PC-3 (cell line): ENCODE data around the gene KCNE1. TPM values are rescaled to one million over a fixed set of nuclear protein-coding genes. Genes with fewer than 3 reads are reported as not detected.
"Not testable (repeated sequence)": the region's sequence is repeated elsewhere in the genome, so short reads cannot be mapped to it uniquely, and the experiment has no call there.

Experiments
- ATAC-seq: fragments of 200-7000 bp; cut with Tn5 transposase; 2 replicates; pipeline ENCODE4 v1.9.1; 2020; ENCODE audit warnings: mild to moderate bottlenecking, moderate library complexity
- BruUV-seq: library from RNA; stranded (reverse); fragments of 400-500 nt; replicated peaks from 2 replicates; lab custom pipeline; 2021; lab: Mats Ljungman, UMichigan
- CTCF ChIA-PET: fragments of 300-600 bp; sonication (Branson Sonifier 250); formaldehyde crosslinking; loops from one replicate; lab custom pipeline; 2022; ENCODE audit warnings: antibody characterized with exemption; lab: Charles Lee
- POLR2A ChIA-PET: fragments of 300-600 bp; sonication (Branson Sonifier 250); formaldehyde crosslinking; loops from one replicate; lab custom pipeline; 2022; ENCODE audit warnings: antibody characterized with exemption; ENCODE audit not compliant: unreplicated experiment; lab: Charles Lee
- DNase-seq: peaks from one replicate; pipeline ENCODE4 v3.0.0-alpha.2; 2015
- H2AFZ ChIP-seq: fragments of 300-600 bp; sonication (generic); 2 replicates; pipeline ENCODE4 v1.6.0; 2016; ENCODE audit warnings: antibody characterized with exemption, low read length
- H3F3A ChIP-seq: fragments of 300-600 bp; sonication (generic); one replicate; pipeline ENCODE4 v1.6.0; 2017; ENCODE audit warnings: antibody characterized with exemption, low read length, control low read depth, mild to moderate bottlenecking; ENCODE audit not compliant: unreplicated experiment
- H3K27ac ChIP-seq: fragments of 300-600 bp; sonication (generic); 2 replicates; pipeline ENCODE4 v1.5.1; 2016; ENCODE audit warnings: mild to moderate bottlenecking, low read length
- H3K27me3 ChIP-seq: fragments of 300-600 bp; sonication (generic); 2 replicates; pipeline ENCODE4 v1.6.1; 2016; ENCODE audit warnings: low read length, mixed read lengths
- H3K36me3 ChIP-seq: fragments of 300-600 bp; sonication (generic); 2 replicates; pipeline ENCODE4 v1.6.1; 2016; ENCODE audit warnings: low read depth, mixed run types, low read length, mixed read lengths
- H3K4me1 ChIP-seq: fragments of 300-600 bp; sonication (generic); 2 replicates; pipeline ENCODE4 v1.5.1; 2016; ENCODE audit warnings: low read length; ENCODE audit not compliant: insufficient read depth
- H3K4me2 ChIP-seq: fragments of 300-600 bp; sonication (generic); 2 replicates; pipeline ENCODE4 v1.6.0; 2016; ENCODE audit warnings: low read length
- H3K4me3 ChIP-seq: fragments of 300-600 bp; sonication (generic); 2 replicates; pipeline ENCODE4 v1.5.1; 2016; ENCODE audit warnings: mild to moderate bottlenecking, low read length, mixed read lengths
- H3K79me2 ChIP-seq: fragments of 300-600 bp; sonication (generic); 2 replicates; pipeline ENCODE4 v1.6.1; 2017; ENCODE audit warnings: low read length, mixed read lengths
- H3K9ac ChIP-seq: fragments of 300-600 bp; sonication (generic); 2 replicates; pipeline ENCODE4 v1.6.0; 2016; ENCODE audit warnings: mild to moderate bottlenecking, low read length
- H3K9me2 ChIP-seq: fragments of 300-600 bp; sonication (generic); replicated peaks from 2 replicates; pipeline ENCODE4 v1.6.1; 2016; ENCODE audit warnings: mixed run types, low read length, mixed read lengths
- H3K9me3 ChIP-seq: fragments of 300-600 bp; sonication (generic); 2 replicates; pipeline ENCODE4 v1.6.1; 2016; ENCODE audit warnings: low read length, mixed read lengths
- H4K20me1 ChIP-seq: fragments of 300-600 bp; sonication (generic); 2 replicates; pipeline ENCODE4 v1.6.1; 2016; ENCODE audit warnings: low read length, mixed read lengths
- intact Hi-C: fragments of 100-400 bp; cut with micrococcal nuclease; formaldehyde crosslinking; loops from 2 replicates; pipeline ENCODE4 v1.9.0; 2023
- total RNA-seq: library from RNA; depleted of rRNA; stranded (reverse); fragments of >200 nt; gene quantifications from 2 replicates; pipeline ENCODE4 v1.2.3, GENCODE V29; 2014

The KCNE1 gene
- total RNA-seq, 1 experiment from 2014 or later, result 0.58 TPM

GRCh38 chr21:34456180-34456579 lies 55.8 kb downstream of the KCNE1 start:
- H3K9ac ChIP-seq, H3K27me3 ChIP-seq, POLR2A ChIA-PET, H3K4me3 ChIP-seq, H3K27ac ChIP-seq, H3K79me2 ChIP-seq, H3K9me2 ChIP-seq, BruUV-seq, H2AFZ ChIP-seq, H3K4me2 ChIP-seq, H3K9me3 ChIP-seq, H3K4me1 ChIP-seq, H4K20me1 ChIP-seq, H3F3A ChIP-seq, ATAC-seq, H3K36me3 ChIP-seq, DNase-seq, intact Hi-C loops, CTCF ChIA-PET: not testable (repeated sequence)

DNA sequence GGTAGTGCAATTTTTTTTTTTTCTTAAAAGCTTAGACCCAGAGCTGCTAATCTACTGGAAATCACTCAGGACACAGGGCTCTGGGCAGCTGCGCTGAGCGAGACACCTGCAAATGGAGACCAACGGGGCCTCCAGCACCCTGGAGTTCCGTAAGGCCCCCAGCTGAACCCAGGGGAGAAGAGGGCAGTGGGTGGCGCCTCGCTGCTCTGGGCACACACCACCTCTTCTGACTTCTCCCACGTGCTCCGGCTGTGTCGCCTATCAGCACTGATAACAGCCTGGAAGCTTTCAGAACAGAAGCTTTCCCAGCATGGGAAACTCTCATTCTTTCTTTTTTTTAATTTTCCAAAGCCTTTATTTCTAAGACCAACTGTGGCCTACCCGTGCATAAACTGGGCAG lies 56.4 kb downstream of the KCNE1 start:
- H3K27ac ChIP-seq, H3K9me2 ChIP-seq, DNase-seq, H2AFZ ChIP-seq, H3K4me1 ChIP-seq, H3K9ac ChIP-seq, POLR2A ChIA-PET, intact Hi-C loops, ATAC-seq, H3K36me3 ChIP-seq, H3F3A ChIP-seq, H3K79me2 ChIP-seq, H3K9me3 ChIP-seq, H3K4me2 ChIP-seq, H4K20me1 ChIP-seq, CTCF ChIA-PET, H3K27me3 ChIP-seq, BruUV-seq, H3K4me3 ChIP-seq: not testable (repeated sequence)

- H3F3A ChIP-seq, H3K27ac ChIP-seq, POLR2A ChIA-PET, H3K79me2 ChIP-seq, H3K4me2 ChIP-seq, H3K27me3 ChIP-seq, H3K4me1 ChIP-seq, intact Hi-C loops, H3K9me3 ChIP-seq, H3K9me2 ChIP-seq, ATAC-seq, H3K9ac ChIP-seq, H3K4me3 ChIP-seq, H2AFZ ChIP-seq, H3K36me3 ChIP-seq, DNase-seq, BruUV-seq, H4K20me1 ChIP-seq, CTCF ChIA-PET: not testable (repeated sequence)
Observed at GRCh38 chr21:34447018-34447417, 65.0 kb downstream of the KCNE1 start.

GRCh38 chr21:34443486-34443885 lies 68.5 kb downstream of the KCNE1 start:
- H3F3A ChIP-seq, H3K4me1 ChIP-seq, DNase-seq, intact Hi-C loops, POLR2A ChIA-PET, H4K20me1 ChIP-seq, H3K9me2 ChIP-seq, H3K27me3 ChIP-seq, BruUV-seq, CTCF ChIA-PET, H3K4me3 ChIP-seq, H3K9ac ChIP-seq, H3K36me3 ChIP-seq, H3K9me3 ChIP-seq, H3K27ac ChIP-seq, H3K4me2 ChIP-seq, H2AFZ ChIP-seq, H3K79me2 ChIP-seq: not testable (repeated sequence)
- ATAC-seq, result peak; percentile 79

- H3K4me3 ChIP-seq, POLR2A ChIA-PET, H3K36me3 ChIP-seq, CTCF ChIA-PET, H3K27ac ChIP-seq, H3K9me2 ChIP-seq, H3K9ac ChIP-seq, BruUV-seq, H3K9me3 ChIP-seq, H3K4me1 ChIP-seq, DNase-seq, H2AFZ ChIP-seq, H4K20me1 ChIP-seq, H3K79me2 ChIP-seq, intact Hi-C loops, H3K4me2 ChIP-seq, H3F3A ChIP-seq, H3K27me3 ChIP-seq: not testable (repeated sequence)
- peak; percentile 90 for ATAC-seq
Observed at GRCh38 chr21:34429710-34430109, 82.3 kb downstream of the KCNE1 start.

DNA sequence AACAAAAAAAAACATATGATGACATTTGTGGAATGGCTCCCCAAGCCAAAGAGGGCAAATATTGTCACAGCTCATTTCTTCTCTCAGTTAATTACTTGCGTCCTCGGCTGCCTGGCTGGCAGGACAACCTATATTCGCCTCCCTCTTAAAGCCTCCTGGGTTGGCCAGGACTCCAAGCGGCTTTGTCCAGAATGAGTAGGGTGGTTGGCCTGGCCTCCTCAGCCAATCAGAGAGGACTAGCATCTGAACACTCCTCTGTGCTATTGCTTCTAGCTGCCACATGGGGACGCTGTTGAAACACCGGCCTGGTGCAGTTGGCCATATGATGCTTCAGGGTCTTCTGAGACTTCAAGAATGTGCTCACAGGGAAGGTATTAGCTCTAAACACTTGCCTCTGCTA lies 83.6 kb downstream of the KCNE1 start:
- H4K20me1 ChIP-seq, intact Hi-C loops, H3K9ac ChIP-seq, H3K4me3 ChIP-seq, H3K4me2 ChIP-seq, POLR2A ChIA-PET, H3K9me3 ChIP-seq, H3K27me3 ChIP-seq, H3K36me3 ChIP-seq, ATAC-seq, H3K27ac ChIP-seq, BruUV-seq, H2AFZ ChIP-seq, H3K9me2 ChIP-seq, H3K79me2 ChIP-seq, CTCF ChIA-PET, DNase-seq, H3K4me1 ChIP-seq, H3F3A ChIP-seq: not testable (repeated sequence)

- POLR2A ChIA-PET, H3F3A ChIP-seq, H3K4me2 ChIP-seq, H3K36me3 ChIP-seq, H3K9me3 ChIP-seq, ATAC-seq, H3K79me2 ChIP-seq, H3K27me3 ChIP-seq, H3K4me3 ChIP-seq, H3K9ac ChIP-seq, BruUV-seq, H4K20me1 ChIP-seq, DNase-seq, H3K27ac ChIP-seq, intact Hi-C loops, H3K4me1 ChIP-seq, H2AFZ ChIP-seq, H3K9me2 ChIP-seq, CTCF ChIA-PET: not testable (repeated sequence)
Observed at GRCh38 chr21:34427339-34427738, 84.7 kb downstream of the KCNE1 start.
